ENCODE results near the gene GRSF1.
"Not testable (repeated sequence)": the region's sequence is repeated elsewhere in the genome, so short reads cannot be mapped to it uniquely, and the experiment has no call there.

GRSF1 gene

DNA sequence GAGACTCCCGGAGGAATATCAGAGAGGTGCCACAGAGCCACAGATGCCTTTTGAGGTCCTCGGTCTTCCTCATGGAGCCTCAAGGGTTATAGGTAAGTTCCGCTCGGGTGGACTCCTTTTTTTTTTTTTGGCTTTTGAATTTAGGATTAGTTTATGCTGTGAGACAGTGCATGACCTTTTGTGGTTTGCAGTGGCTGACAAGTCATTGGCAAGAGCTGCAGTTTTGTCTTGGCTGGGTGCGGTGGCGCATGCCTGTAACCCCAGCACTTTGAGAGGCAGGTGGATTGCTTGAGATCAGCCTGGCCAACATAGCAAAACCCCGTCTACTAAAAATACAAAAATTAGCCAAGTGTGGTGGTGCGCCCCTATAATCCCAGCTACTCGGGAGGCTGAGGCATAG, 4.5 kb upstream of the GRSF1 start:
- in situ Hi-C loops (cut with MboI; ENCODE audit: low sequenced_read_pairs, unreplicated experiment): no loop called here
- DNase-seq (ENCODE audit: low spot score): no peak
- TF ChIP-seq, protein P1, sequence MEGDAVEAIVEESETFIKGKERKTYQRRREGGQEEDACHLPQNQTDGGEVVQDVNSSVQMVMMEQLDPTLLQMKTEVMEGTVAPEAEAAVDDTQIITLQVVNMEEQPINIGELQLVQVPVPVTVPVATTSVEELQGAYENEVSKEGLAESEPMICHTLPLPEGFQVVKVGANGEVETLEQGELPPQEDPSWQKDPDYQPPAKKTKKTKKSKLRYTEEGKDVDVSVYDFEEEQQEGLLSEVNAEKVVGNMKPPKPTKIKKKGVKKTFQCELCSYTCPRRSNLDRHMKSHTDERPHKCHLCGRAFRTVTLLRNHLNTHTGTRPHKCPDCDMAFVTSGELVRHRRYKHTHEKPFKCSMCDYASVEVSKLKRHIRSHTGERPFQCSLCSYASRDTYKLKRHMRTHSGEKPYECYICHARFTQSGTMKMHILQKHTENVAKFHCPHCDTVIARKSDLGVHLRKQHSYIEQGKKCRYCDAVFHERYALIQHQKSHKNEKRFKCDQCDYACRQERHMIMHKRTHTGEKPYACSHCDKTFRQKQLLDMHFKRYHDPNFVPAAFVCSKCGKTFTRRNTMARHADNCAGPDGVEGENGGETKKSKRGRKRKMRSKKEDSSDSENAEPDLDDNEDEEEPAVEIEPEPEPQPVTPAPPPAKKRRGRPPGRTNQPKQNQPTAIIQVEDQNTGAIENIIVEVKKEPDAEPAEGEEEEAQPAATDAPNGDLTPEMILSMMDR (IDR thresholded peaks at IDR 0.05; ENCODE audit: borderline replicate concordance, control extremely low read depth, extremely low read depth, insufficient read depth, missing control alignments): no peak

DNA sequence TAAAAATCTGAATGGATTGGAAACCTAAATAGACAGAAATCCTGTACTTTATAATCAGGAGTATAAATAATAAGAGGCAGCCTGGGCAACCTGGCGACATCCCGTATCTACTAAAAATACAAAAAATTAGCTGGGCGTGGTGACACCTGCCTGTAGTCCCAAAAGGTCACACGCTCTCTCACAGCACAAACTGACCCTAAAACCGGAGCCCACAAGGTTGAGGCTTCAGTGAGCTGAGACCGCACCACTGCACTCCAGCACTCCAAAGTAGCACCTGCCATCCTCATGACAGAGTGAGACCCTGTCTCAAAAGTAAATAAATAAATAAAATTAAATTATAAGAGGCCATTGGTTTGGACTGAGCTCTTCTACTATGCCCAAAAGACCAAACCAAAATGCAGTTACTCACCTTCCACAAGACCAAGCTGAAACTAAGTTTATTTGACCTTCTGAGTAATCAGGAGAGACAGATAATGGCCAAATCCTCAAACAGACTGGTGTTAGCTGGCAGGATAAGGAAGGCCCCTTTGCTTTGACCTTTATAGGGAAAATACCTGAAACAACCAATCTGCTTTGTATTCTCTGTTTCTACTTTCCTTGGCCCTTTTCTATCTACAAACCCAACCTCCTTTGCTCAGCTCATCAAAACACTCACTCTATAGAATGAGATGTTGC, 3.2 kb upstream of the GRSF1 start:
- DNase-seq (ENCODE audit: low spot score): peak; percentile 37
- TF ChIP-seq, protein P1 (IDR thresholded peaks at IDR 0.05; ENCODE audit: borderline replicate concordance, control extremely low read depth, extremely low read depth, insufficient read depth, missing control alignments): no peak
- in situ Hi-C loops (cut with MboI; ENCODE audit: low sequenced_read_pairs, unreplicated experiment): no loop called here

DNA sequence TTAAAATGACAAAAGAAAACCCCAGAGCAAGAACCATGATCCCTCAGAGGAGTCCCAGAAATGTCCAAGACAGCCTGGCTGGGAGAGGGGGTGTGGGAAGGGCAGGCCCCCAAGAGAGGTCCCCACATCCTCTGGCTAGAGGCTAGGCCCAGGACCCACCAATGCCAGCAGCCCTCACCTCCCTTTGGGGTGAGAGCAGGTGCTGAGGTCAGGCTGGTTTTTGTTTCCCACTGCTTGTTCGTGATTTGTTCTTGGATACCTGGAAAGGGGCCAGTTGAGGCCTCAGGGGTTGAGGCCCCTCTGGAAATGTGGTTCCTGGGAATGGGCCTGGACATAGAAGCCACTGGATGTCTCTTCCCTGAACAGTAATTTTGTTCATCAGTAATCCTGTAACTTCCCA, 2.3 kb upstream of the GRSF1 start:
- no peak for DNase-seq (ENCODE audit: low spot score)
- TF ChIP-seq, protein P1 (IDR thresholded peaks at IDR 0.05; ENCODE audit: borderline replicate concordance, control extremely low read depth, extremely low read depth, insufficient read depth, missing control alignments): no peak
- in situ Hi-C loops (cut with MboI; ENCODE audit: low sequenced_read_pairs, unreplicated experiment): no loop called here

DNA sequence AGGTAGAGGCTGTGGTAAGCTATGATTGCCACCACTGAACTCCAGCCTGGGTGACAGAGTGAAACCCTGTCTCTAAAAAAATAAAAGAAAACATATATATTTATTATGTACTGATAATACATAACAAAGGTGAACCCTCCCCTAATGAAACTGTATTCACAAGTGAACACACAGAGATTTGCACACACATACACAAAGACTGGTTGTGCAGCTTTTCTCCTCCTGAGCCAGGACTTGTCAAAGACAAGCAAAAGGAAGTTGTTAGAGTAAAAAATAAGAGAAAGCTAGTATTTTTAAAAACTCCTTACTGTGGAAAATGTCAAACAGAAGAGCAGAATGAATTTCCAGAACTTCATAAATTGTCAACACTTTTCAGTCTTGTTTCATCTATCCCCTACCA, 1.5 kb upstream of the GRSF1 start:
- in situ Hi-C loops (cut with MboI; ENCODE audit: low sequenced_read_pairs, unreplicated experiment): no loop called here
- DNase-seq (ENCODE audit: low spot score): no peak
- TF ChIP-seq, protein P1 (IDR thresholded peaks at IDR 0.05; ENCODE audit: borderline replicate concordance, control extremely low read depth, extremely low read depth, insufficient read depth, missing control alignments): no peak

DNA sequence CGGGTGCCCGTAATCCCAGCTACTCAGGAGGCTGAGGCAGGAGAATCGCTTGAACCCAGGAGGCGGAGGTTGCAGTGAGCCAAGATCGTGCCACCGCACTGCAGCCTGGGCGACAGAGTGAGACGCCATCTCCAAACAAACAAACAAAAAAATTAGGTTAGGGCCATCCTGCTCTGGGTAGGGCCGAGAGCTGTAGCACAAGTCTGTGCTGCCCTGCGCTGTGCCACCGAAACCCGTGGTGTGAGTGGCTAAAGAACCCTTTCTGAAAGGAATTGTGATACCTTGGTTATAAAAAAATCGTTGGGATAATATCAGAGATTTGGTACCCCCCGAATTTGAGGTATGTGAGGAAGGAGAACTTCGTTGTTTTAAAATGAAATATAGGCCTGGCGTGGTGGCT, 941 bp upstream of the GRSF1 start:
- DNase-seq (ENCODE audit: low spot score); in situ Hi-C loops (cut with MboI; ENCODE audit: low sequenced_read_pairs, unreplicated experiment): not testable (repeated sequence)

DNA sequence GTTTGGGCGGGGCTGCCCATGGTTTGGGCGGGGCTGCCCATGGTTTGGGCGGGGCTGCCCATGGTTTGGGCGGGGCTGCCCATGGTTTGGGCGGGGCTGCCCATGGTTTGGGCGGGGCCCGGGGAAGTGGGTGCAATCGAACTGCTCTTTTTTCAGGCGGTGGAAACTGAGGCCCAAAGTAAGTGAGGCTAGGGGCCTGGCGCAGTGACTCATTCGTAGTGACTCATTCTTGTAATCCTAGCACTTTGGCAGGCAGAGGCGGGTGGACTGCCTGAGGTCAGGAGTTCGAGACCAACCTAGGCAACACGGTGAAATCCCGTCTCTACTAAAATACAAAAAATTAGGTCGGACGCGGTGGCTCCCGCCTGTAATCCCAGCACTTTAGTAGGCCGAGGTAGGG, 447 bp upstream of the GRSF1 start:
- in situ Hi-C loops (cut with MboI; ENCODE audit: low sequenced_read_pairs, unreplicated experiment): not testable (repeated sequence)
- DNase-seq (ENCODE audit: low spot score): peak; percentile 48

DNA sequence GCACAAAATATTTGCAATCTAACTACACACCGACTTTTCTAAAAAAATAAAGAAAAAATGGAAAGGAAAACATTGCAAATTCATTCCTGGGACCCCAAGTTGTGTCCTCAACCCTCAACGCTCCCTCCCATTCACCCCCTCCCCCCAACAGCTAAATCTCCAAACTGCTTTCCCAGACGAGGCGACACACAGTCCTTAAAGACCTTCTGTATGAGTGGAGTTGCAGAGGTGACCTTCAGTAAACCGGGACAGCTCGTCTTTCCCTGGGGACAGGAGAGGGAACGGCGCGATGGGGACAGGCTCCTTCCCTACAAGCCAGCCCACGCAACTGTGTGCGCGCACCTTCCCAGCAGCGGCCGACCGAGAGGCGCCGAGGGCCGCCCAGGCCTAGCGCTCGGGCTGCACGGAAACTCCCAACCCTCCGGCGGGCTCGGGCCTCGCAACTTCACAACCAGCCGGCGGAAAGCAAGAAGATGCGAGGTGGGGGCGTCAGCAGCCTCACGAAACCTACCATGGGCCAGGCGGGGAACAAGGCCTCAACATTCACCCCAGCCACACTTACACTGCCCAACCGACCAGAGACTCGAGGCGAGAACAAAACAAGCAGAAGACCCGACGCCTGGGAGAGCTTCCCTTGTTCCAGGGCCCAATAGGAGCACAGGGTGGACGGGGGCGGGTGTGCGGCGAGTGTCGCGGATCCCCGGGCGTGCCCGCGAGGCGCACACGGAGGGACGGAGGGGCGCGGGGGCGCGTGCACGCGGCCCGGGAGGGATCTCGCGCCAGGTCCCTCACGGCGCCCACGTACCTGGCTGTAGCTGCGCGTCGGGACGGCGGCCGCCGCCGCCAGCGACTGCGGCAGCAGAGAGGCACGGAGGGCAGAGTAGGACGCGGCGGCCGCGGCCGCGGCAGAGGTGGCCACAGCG, 763 bp downstream of the GRSF1 start:
- in situ Hi-C loops (cut with MboI; ENCODE audit: low sequenced_read_pairs, unreplicated experiment): no loop called here
- TF ChIP-seq, protein P1 (IDR thresholded peaks at IDR 0.05; ENCODE audit: borderline replicate concordance, control extremely low read depth, extremely low read depth, insufficient read depth, missing control alignments): no peak
- DNase-seq (ENCODE audit: low spot score): peak; percentile 81
